GM19324 (cell line): ENCODE results near the gene AUTS2.

Experiments
- ATAC-seq: cut with Tn5 transposase; IDR thresholded peaks from one replicate; pipeline ENCODE4 v1.9.1; 2021; ENCODE audit warnings: mild to moderate bottlenecking, moderate library complexity; ENCODE audit not compliant: unreplicated experiment, low FRiP score

The AUTS2 gene

DNA sequence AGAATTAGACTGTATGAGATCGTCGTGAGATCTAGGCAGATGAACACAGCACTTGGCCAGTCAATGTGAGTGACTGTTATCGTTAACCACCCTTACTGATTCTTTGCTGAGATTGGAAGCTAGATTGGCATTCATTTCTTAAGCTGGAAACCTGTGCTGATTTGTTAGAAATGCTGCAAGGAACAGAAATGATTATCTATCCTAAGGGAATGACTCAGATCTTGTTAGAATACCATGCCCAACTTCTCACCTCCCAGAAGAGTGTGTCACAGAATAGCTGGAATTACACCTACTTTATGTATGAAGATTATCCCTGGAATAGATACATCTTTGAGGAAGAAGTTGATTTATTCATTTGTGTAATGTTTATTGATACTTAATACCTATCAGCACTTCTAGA lies 275.2 kb downstream of the AUTS2 start:
- ATAC-seq, result no peak

- ATAC-seq, result no peak
Measured at GRCh38 chr7:69878015-69878414, 279.7 kb downstream of the AUTS2 start.

DNA sequence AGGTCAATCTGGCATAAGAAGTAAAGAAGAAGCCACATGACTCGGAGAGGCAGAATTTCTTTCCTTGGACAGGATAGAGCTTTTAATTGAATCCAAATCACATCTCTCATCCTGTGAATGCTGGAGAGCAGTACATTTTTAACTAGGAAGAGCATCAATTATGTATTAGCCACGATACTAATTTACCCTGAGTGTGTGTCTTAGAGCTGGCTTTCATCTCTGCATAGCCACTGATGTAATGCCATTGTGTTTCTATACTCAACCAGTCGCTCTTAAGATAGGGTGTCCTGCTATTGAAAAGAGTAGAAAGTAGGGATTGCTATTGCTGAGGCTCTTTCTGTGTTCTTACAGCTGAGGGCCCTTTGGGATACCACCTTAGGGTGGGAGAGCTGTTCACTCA lies 280.3 kb downstream of the AUTS2 start:
- ATAC-seq, result no peak

DNA sequence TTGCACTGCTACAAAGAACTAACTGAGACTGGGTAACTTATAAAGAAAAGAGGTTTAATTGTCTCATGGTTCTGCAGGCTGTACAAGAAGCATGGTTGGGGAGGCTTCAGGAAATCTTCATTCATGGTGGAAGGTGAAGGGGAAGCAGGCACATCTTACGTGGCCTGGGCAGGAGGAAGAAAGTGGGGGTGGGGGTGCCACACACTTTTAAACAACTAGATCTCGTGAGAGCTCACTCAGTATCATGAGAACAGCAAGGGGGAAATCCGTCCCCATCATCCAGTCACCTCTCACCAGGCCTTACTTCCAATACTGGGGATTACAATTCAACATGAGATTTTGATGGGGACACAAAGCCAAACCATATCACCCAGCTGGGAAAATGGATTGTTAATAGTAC lies 281.7 kb downstream of the AUTS2 start:
- ATAC-seq, result no peak

DNA sequence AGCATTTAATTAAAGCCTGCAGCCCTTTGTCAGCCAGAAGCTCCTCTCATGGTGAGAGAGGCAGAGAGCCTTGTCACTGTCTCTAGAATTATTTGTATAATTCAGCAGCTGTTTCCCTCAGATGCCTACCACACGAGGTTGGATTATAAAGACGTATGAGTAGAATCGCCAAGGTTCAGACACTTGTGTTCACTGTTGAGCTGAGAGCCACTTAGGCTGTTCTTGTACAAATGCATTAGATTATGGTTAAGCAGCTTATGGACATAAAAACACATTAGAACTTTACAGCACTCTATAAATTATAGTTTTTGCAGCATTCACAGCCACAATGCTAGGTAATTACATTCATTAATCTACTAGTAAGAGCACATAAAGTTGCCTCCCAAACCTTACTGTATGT lies 282.6 kb downstream of the AUTS2 start:
- no peak for ATAC-seq

DNA sequence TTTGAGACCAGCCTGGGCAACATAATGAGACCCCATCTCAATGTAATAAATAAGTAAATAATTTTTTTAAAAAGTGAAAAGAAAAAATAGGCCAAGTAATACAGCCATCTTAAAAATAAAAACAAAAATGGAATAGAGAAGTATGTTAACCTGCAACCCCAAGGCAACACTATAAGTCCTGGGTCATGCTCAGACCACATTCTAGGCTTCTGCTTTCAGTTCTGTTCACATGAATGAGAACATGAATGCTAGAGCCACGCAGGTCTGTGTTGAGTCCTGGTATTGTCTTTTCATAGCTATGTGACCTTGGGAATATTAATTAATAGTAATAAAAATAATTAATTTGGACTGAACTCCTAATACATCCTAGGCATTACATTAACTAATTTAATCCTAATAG lies 284.0 kb downstream of the AUTS2 start:
- no peak for ATAC-seq

DNA sequence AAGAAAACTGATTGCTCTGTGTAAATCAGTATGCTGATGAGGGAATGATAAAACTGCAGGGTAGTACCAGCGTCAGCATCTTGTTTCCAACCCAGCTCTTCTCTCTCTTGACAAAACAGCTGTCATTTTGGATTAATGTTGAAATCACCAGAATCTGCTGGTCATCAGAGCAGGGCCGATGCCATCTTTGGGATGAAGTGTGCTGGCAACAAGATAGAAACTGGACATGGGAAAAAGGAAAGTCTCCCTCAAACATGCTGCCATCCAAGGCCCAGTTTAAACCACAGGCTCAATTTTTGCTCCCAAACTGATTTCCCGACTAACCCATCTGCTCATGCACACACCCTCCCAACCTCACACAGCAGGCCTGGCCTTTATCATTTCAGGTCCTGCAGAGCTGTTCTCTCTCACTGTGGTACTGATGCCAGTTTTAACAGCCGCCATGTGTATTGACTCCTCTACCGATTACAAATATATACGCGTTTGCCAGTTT lies 285.2 kb downstream of the AUTS2 start:
- no peak for ATAC-seq

GRCh38 chr7:69885431-69885830 lies 287.2 kb downstream of the AUTS2 start:
- ATAC-seq, result no peak

DNA sequence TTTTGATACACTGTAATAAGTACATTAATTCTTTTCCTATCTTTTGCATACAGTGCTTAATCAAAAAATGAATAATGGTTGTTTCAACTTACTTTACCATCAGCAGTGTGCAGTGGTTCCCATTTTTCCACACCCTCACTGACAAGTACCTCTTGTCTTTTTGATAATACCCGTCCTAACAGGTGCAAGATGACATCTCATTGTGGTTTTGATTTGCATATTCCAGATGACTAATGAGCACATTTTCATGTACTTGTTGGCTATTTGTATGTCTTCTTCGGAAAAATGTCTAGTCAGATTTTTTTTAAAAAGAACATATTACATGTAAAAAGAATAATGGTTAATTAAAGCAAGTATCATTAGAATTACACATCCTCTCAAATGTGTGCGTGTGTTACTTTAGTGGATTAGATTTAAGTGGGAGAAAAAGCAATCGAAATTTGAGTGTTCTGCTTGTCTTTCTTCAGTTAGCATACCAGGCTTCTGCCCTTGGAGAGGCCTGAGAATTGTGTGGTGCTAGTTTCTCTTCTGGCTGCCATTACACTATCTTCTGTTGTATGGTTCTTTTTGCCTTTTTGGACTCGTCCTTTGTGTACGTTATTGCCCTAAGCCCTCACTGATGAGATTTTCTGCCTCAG lies 291.2 kb downstream of the AUTS2 start:
- ATAC-seq, result no peak

GRCh38 chr7:69889976-69890351 lies 291.7 kb downstream of the AUTS2 start:
- ATAC-seq, result no peak

DNA sequence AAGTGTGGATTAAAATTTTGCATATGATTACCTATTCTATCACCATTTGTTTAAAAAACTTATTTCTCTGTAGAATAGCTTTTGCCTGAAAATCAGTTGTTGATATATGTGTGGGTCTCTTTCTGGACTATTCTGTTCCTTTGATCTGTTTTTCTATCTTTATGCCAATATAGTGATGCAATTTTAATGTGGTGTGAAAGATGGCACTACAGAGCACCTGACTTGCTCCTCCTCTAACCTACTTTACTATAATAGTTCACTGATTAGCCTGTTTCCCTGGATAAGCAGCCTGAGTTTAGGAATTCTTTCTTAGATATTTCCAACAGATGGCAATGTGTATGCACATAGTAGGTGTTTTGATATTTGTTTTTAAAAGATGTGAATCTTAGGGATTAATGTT lies 294.5 kb downstream of the AUTS2 start:
- no peak for ATAC-seq

DNA sequence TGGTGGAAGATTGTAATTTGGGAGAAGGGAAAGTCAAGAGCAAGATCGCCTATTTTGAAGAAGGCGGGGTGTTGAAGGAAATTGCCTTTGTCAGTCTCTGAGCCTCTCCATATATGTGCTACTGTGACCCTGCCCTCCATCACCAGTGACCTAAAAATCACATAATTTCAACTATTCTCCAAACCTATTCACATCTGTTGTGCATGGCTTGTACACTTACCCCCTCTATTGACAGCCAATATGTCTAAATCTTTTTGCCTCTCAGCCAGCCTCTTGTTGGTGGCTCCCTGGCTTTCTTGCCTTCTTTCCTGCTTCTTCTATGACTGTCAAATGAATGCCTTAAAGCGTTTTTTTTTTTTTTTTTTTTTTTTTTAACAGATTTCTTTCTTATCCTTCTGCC lies 295.6 kb downstream of the AUTS2 start:
- no peak for ATAC-seq

DNA sequence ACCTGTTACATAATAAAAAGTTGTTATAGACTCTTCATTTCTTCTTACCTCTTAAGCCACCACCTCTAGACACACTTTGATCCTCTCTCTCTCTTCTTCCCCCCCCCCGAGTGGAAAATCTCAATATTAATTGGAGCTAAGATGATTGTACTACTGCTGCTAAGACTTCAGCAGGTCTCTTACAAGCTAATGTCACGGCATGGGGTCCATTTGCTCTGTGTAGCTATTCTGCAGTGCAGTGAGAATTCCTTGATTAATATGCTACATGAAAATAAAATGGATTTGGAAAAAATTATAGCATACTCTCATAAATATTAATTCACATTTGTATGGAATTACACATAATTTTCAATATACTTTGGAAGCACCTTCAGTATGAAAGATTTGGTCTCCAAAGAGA lies 297.2 kb downstream of the AUTS2 start:
- no peak for ATAC-seq

DNA sequence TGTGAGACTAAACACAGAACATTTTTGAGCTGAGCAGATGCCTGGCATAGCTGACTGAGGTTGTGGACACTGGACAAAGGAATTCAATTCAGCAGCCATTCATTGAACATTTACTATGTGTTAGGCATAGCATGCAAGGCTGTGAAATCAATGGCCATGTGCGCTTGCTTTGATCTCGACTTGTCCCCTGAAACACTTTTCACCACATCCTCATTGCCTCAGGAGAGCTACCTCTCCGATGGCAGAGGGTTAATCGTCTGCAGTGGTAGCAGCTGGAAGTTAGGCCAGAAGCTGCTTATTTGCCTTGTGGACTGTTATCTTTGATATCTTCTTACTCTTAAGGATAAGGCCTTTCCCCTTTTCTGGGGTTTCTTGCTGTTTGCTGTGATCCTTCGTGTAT lies 297.8 kb downstream of the AUTS2 start:
- ATAC-seq, result no peak

- peak; percentile 59 for ATAC-seq
Measured at GRCh38 chr7:69898189-69898588, 299.9 kb downstream of the AUTS2 start.

- no peak for ATAC-seq
Measured at GRCh38 chr7:69903410-69903809, 305.1 kb downstream of the AUTS2 start.

GRCh38 chr7:69906283-69906995 lies 308.2 kb downstream of the AUTS2 start:
- peak; percentile 80 for ATAC-seq

DNA sequence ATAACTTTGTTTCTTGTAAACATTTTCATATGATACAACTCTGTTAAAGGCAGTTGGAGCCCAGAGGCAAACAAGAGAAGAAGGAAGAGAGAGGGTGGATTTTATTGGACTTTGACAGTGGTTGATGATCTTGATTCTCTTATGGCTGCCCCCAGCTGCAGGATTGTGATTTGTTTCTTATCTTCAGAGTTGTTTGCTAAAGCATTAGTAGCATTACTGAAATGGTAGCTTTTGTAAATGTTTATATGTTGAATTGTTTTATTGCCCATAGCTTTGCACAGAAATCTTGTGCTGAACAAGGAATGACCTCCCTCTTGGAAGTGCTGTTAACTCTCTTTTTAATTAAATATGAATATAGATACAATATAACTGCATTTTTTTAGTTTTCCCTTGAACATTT lies 309.4 kb downstream of the AUTS2 start:
- ATAC-seq, result no peak

- no peak for ATAC-seq
Measured at GRCh38 chr7:69908454-69908853, 310.2 kb downstream of the AUTS2 start.

DNA sequence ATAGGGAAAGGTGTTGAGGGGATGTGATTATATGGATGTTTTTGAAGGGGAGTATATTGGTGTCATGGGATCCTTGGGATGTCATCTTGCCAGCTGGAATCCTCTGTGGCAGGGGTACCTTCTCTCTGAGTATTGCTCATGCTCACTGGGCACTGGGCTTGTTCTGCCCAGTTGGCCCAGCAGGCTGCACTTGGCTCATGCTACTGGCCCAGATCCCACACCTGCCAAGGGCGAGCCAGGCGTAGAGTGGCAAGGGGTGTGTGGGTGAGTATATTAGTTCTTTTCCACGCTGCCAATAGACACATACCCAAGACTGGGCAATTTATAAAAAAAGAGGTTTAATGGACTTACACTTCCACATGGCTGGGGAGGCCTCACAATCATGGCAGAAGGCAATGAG lies 311.9 kb downstream of the AUTS2 start:
- no peak for ATAC-seq

GRCh38 chr7:69911337-69911736 lies 313.1 kb downstream of the AUTS2 start:
- ATAC-seq, result no peak

GRCh38 chr7:69912141-69912540 lies 313.9 kb downstream of the AUTS2 start:
- no peak for ATAC-seq
